ENCODE results near the gene DIAPH3.

The DIAPH3 gene

DNA sequence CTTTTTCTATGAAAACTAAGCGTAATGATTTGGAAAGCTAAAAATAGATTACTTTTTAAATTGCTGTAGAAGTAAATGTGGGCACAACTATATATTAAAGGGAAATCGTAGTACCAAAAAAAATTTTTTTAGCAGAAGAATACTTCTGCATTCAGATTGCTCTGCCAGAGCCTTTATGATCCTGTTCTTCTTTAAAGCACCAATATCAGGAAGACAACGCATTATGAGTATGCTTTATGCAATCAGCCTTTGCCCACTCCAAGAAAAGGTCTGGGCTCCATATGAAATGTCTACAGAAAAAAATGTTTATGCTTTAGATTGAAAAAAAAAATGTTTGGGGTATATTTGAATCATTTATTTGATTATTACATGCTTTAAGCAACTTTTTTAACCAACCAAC is 137.4 kb downstream of the DIAPH3 start:
- no peak for DNase-seq (ENCODE audit: low spot score)

GRCh38 chr13:60020288-60020687 is 143.4 kb downstream of the DIAPH3 start:
- no peak for DNase-seq (ENCODE audit: low spot score)

DNA sequence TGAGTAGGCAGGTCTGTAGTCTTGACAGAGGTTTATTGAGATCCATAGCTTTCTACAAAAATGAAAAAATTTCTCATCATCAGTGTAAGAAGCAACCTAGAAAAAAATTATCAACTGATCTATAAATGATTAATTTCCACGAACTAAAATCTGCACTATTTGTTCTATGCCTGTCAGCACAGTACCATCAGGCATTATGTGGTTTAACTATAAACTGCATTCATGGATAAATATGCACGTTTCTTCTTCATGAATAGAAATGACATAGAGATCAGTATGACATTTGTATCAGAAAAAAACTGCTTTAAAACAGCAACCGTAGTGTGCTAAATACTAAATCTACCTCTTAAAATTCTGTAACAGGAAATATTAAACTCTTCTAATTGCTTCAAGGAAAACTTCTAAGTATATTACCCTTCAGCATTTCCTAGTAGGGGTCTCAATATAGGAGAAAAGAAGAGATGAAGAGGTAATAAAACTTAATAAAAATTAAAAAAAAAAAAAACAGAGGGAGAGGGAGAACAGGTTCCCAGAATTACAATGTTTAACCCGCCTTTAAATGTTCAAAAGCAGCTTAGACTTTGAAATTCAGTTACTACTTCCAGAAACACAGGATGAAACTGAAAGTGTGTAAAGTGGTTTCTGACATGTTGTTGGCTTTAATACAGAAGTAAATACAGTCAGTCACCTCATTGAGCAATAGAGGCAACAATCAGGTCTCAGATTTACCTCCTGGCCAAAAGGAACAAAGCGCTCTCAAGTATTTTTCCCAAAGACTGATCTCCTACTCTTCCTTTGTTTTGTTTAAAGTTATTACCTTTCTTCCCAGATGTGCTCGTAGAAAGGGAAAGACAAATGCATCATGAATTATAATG is 144.4 kb downstream of the DIAPH3 start:
- no peak for DNase-seq (ENCODE audit: low spot score)

- no peak for DNase-seq (ENCODE audit: low spot score)
Measured at GRCh38 chr13:60018536-60018935, 145.2 kb downstream of the DIAPH3 start.

GRCh38 chr13:60016229-60016628 is 147.5 kb downstream of the DIAPH3 start:
- no peak for DNase-seq (ENCODE audit: low spot score)

DNA sequence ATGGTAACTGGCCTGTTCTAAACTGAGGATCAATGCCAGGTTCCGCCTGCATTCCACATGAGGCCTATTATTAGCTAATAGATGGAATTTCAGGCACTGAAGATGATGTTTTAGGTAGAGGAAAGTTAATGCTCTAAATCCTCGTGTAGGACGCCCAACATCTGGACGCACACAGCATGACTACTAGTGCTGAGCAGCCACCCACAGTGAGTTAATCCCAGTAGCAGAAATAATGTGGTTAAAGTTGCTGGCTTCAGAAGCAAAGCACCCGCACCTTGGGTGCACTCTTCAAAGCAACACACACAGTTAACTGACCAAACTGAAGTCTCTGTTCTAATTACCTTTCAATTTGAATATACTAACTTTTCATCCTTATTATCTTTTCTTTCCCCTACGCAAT is 150.6 kb downstream of the DIAPH3 start:
- no peak for DNase-seq (ENCODE audit: low spot score)

GRCh38 chr13:60012488-60012887 is 151.2 kb downstream of the DIAPH3 start:
- no peak for DNase-seq (ENCODE audit: low spot score)

GRCh38 chr13:60009300-60010253 is 154.2 kb downstream of the DIAPH3 start:
- DNase-seq (ENCODE audit: low spot score), result no peak

DNA sequence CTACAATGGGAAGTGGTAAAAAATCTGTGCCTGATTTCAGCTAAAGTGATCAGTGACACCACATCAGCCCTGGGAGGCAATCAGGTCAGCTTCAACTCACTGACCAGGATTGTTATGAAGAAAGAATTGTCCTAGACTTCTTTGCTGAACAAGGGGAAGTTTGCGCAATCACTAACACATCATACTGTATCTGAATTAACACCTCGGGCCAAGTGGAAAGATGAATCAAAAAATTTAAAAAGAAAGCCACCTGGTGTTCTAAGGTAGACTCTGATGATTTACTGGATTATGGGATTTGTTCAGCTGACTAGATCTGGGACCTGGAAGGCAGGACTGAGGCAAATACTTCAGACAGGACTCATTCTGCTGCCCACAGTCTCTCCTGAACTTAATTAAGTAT is 161.8 kb downstream of the DIAPH3 start:
- no peak for DNase-seq (ENCODE audit: low spot score)

- DNase-seq (ENCODE audit: low spot score), result no peak
Measured at GRCh38 chr13:60000976-60001375, 162.8 kb downstream of the DIAPH3 start.

- no peak for DNase-seq (ENCODE audit: low spot score)
Measured at GRCh38 chr13:60000081-60000480, 163.6 kb downstream of the DIAPH3 start.

DNA sequence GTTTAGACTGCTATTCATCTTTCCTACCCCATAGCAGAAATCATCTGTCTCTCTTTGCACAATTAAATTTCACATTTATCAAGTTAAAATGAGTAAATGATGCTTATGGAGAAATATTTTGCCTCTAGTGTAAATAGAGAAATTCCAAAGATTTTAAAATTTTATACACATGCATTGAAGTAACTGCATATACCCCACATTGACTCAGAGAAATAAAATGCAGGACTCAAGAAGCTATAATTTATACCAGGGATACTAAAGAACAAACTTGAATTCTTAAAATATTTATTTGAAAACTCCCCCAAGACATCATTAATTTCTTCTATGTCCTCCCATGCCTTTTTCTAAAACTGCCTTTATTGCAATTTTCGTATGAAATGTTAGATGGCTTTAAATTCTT is 165.8 kb downstream of the DIAPH3 start:
- no peak for DNase-seq (ENCODE audit: low spot score)

- no peak for DNase-seq (ENCODE audit: low spot score)
Measured at GRCh38 chr13:59996461-59996980, 167.2 kb downstream of the DIAPH3 start.

GRCh38 chr13:59991395-59991794 is 172.3 kb downstream of the DIAPH3 start:
- no peak for DNase-seq (ENCODE audit: low spot score)

DNA sequence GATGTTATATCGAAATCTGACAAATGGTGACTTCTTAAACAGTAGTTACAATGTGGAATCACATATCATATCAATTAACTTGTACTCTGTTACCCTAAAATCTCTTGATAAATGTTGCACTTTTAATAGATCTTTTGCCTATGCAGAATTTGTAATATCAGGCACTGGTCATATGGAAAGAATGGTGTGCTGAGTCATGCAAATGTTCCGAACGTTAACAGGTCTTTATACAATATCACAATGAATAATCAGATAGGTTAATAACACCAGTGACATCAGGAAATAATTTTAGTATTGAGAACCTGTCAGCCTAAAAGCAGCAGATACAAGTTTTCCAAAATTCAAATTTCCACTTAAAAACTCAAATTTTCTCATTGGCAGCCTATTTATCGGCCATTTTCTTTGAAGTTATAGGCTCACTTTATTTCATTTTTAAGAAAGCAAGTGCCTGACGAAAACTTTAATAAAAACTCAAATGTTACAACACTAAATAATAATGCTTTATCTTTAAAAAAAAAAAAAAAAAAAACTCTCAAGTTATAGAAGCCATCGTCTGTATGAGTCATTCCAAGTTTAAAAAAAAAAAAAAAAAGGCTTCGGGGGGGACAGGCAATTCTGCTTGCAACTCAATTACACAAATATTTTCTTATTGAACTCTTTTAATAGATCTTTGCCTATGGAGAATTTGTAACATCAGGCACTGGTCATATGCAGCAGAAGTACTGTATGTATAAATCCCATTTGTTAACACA is 180.9 kb downstream of the DIAPH3 start:
- no peak for DNase-seq (ENCODE audit: low spot score)

- no peak for DNase-seq (ENCODE audit: low spot score)
Measured at GRCh38 chr13:59979589-59979988, 184.1 kb downstream of the DIAPH3 start.

- DNase-seq (ENCODE audit: low spot score), result no peak
Measured at GRCh38 chr13:59978862-59979261, 184.9 kb downstream of the DIAPH3 start.

DNA sequence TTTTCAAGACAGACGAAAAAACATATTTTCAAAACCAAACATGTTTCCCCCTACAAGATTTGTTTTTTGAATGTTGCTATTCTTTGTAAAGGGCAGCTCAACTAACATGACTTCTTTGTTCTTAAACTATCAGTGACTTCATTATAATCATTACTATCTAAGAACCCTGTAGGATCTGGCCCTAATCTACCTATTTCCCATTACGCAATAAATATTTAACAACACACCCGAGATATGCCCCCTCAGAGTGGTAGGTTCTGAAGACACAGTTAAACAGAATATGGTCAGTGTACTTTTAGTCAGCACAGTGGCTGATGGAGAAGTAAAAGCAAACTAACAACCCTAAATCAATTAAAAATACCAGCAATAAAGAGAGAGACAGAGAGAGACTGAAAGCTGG is 186.9 kb downstream of the DIAPH3 start:
- DNase-seq (ENCODE audit: low spot score), result no peak

DNA sequence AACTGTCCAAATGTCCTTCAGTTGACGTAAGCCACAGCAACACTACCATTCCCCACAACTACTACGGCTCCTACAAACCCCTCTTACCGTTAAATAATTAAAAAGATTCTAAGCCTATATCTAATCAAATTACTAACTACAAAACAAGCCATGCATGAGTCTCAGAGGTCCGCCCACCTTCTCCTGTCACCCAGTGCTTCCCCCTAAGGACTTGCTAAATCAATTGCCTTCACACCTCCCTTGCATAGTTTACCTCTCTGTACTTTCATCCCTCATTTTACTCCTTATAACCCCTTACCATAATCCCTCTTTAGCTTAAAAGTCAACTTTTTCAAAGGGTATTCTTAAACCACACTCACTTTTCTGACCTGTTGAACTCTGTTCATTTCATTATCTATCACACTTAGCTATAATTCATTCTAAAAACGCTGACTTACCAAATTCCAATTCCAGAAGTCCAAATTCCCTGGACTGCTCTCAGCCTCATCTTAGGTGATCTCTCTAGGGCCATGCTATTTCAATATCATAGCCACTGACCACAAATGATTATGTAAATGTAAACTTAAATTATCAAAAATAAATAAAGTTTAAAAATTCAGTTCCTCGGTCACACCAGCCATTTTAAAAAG is 187.8 kb downstream of the DIAPH3 start:
- DNase-seq (ENCODE audit: low spot score), result no peak

GRCh38 chr13:59970847-59971246 is 192.9 kb downstream of the DIAPH3 start:
- DNase-seq (ENCODE audit: low spot score), result no peak

DNA sequence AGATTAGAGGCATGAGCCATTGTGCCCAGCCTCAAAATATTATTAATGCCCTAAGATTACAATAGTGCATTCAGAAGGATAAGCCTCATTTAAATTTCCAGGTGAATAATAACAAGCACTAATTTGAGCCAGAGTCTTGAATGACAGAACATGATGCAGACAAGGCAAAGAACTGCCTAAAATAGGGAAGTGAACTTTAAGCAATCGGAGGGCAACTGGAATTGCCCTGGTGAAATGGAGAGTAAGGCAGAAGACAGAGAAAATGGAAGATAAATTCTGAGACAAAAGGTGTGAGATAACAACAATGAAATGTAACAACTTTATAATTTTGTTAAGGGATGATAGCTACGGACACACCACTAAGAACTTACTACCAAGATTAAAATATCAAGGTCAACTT is 199.9 kb downstream of the DIAPH3 start:
- no peak for DNase-seq (ENCODE audit: low spot score)

DNA sequence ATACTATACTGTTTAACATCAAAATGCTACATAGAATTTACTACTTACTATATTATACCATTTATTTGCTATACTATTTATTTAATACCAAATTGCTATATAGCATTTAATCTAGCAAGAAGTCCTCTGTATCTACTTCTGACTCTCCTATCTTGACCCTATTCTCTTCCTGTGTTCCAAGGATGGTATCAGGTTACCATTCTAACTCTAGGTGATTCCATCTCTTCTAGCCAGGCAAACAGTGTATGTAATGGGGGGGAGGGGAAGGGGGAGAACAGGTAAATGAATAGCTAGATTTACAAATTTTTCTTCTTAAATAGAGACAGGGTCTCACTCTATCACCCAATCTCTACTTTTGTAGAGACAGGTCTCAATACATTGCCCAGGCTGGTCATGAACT is 200.3 kb downstream of the DIAPH3 start:
- DNase-seq (ENCODE audit: low spot score), result no peak
